Measurements from ENCODE around the gene COPE. TPM values are rescaled to one million over a fixed set of nuclear protein-coding genes. Genes with fewer than 3 reads are reported as not detected.

Gene COPE
- total RNA-seq, 2 experiments from 2014 or later = 217 to 220 TPM

DNA sequence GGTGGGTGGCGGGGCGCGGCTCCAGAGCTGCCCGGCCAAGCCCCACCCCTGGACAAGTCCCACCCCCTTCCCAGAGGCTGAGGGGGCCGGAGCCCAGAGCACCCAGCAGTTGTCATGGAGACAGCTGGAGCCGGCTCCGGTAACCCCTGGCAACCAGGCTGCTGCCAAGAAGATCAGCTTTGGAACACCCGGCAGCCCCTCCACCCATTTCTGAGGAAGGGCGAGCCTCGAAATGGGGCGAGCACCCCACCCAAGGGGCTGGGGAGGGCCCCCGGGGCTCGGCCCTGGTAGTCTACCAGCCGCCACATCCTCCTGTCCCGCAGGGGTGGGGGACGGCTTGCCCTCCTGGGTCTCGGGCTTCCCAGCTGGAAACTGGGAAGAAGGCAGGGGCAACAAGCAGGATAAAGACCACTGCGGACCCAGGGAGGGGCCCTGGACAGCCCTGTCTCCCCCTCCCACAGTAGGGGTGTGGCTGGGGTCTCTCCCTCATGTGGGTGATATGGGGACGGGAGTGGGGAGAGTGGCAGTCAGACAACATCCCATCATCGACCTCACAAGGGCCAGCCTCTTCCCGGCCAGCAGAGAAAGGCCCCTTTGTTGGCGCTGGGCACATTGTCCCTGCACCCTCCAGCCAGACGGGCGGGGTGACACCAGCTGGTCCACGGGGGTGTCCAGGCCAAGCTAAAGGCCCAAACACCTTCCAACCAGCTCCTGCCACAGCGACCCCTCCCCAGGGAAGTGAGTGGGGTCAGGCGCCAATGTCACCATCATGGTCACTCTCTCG, 24.7 kb downstream of the COPE start:
- Mint-ChIP-seq H3K36me3 (no peaks in the 10 kb centered on the region), H3K9me3 (no peaks in the 10 kb centered on the region), H3K27me3 (peaks cover 23% of the 10 kb centered on the region), H3K27ac (no peak overlapping the region), H3K4me3 (no peak overlapping the region), H3K4me1 (ENCODE audit: low read depth) (peaks cover 5% of the 10 kb centered on the region)
- intact Hi-C loops (cut with micrococcal nuclease) = no loop called here
- CTCF ChIA-PET = no interaction called here
- no peak for DNase-seq
- POLR2A ChIA-PET = no interaction called here

DNA sequence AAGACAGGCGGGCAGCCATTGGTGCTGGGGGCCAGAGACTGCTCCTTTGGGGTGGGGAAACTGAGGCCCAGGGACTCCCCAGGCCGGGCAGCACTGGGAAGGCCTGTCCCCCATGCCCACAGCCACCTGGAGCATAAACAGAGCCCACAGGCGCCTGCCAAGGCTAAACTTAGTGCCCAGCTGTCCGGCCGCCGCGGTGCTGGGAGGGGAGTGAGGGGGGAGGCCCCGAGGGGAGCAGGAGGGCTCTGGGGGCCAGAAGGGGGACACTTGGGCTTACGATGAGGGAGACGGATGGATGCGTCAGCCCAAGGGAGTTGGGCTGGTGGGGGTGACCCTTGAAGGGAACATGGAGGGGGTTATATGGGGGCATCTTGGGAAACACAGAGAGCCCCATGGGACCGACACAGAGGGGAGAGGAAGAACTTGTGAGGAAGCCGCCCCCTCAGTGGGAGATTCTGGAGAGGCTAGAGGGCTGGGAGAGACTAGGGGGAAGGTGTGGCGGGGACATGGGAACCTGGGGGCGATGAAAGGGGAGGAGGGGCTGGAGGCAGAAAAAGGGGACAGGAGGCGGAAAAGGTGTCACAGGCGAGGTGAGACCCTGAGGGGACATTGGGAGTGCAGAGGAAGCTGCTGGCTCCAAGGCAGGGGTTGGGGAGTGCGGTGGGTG, 25.5 kb downstream of the COPE start:
- POLR2A ChIA-PET = no interaction called here
- Mint-ChIP-seq H3K27me3 (peaks cover 23% of the 10 kb centered on the region), H3K9me3 (no peaks in the 10 kb centered on the region), H3K4me3 (no peak overlapping the region), H3K4me1 (ENCODE audit: low read depth) (peaks cover 5% of the 10 kb centered on the region), H3K36me3 (no peaks in the 10 kb centered on the region), H3K27ac (no peak overlapping the region)
- intact Hi-C loops (cut with micrococcal nuclease) = no loop called here
- CTCF ChIA-PET = no interaction called here
- no peak for DNase-seq

DNA sequence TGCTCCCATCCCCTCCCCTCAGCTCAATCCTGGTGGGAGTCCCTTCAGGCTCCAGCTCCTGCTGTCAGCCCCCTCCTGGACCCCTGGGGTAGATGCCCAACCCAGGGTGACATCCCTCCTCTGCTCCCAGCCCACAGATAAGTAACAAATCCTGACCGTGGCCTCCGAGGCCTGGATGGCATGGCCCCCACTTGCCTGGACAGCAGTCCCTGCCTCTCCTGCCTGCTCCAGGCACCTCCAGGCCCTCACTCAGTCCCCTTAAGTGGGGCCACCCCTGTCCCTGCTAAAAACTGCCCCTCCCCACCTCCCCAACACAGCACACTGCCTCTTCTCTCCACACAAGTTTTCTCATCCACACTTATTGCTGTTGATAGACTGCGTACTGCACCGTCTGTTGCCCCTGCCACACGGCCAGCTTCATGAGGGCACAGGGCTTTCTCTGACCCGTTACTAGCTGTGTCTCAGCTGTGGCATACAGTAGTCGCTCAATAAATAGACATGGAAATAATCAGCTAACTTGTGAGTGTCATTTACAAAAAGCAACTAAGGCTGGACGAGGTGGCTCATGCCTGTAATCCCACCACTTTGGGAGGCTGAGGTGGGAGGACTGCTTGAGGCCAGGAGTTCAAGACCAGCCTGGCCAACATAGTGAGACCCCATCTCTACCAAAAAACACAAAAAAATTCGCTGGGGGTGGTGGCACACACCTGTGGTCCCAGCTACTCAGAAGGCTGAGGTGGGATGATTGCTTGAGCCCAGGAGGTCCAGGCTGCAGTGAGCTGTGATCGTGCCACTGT, 29.0 kb downstream of the COPE start:
- Mint-ChIP-seq H3K4me1 (ENCODE audit: low read depth) (no peaks in the 10 kb centered on the region), H3K9me3 (no peaks in the 10 kb centered on the region), H3K27ac (no peak overlapping the region), H3K4me3 (no peak overlapping the region), H3K27me3 (peaks cover 9% of the 10 kb centered on the region), H3K36me3 (no peaks in the 10 kb centered on the region)
- ChIA-PET CTCF (no interaction called here), POLR2A (no interaction called here)
- no peak for DNase-seq
- intact Hi-C loops (cut with micrococcal nuclease) = no loop called here

- H3K36me3 Mint-ChIP-seq = no peaks in the 10 kb centered on the region
- H3K9me3 Mint-ChIP-seq = no peaks in the 10 kb centered on the region
- no peak overlapping the region for H3K4me3 Mint-ChIP-seq
- no peaks in the 10 kb centered on the region for H3K27me3 Mint-ChIP-seq
- no peak overlapping the region for H3K27ac Mint-ChIP-seq
- CTCF ChIA-PET = no interaction called here
- no peak for DNase-seq
- POLR2A ChIA-PET = no interaction called here
- intact Hi-C loops (cut with micrococcal nuclease) = no loop called here
- no peaks in the 10 kb centered on the region for H3K4me1 Mint-ChIP-seq (ENCODE audit: low read depth)
Observed at GRCh38 chr19:18886972-18887371, 32.2 kb downstream of the COPE start.

GRCh38 chr19:18883526-18884304, 35.5 kb downstream of the COPE start:
- POLR2A ChIA-PET = no interaction called here

DNA sequence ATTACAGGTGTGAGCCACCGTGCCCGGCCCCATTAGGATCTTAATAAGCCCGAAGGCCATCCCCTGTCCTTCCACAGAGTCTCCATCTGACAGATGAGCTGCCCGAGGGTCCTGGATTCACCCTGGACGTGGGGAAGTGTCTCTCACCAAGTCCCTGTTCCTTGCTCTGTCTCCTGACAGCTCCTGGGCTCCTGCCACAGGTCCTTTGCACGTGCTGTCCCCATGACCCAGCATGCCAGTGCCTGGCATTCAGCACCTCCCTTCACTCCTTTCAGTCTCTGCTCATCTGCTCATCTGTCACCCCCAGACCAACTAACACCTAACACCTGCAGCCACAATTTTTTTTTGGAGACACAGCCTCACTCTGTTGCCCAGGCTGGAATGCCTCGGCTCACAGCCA, 37.7 kb downstream of the COPE start:
- H3K36me3 Mint-ChIP-seq = no peaks in the 10 kb centered on the region
- no peaks in the 10 kb centered on the region for H3K27me3 Mint-ChIP-seq
- H3K4me3 Mint-ChIP-seq = no peak overlapping the region
- no peak overlapping the region for H3K27ac Mint-ChIP-seq
- intact Hi-C loops (cut with micrococcal nuclease) = no loop called here
- H3K4me1 Mint-ChIP-seq (ENCODE audit: low read depth) = no peaks in the 10 kb centered on the region
- peaks cover 3% of the 10 kb centered on the region for H3K9me3 Mint-ChIP-seq
- DNase-seq = no peak
- ChIA-PET CTCF (interaction anchor here (0.9 kb wide), 1 partner anchor 15 kb away, joined by 3 read pairs; no protein-coding TSS in a partner anchor), POLR2A (no interaction called here)

More at GRCh38 chr19:18883526-18884304, 35.5 kb downstream of the COPE start:
- CTCF ChIA-PET = interaction anchor here (1.1 kb wide), 1 partner anchor 17 kb away, joined by 4 read pairs; no protein-coding TSS in a partner anchor
- no peaks in the 10 kb centered on the region for H3K27me3 Mint-ChIP-seq
- H3K4me1 Mint-ChIP-seq (ENCODE audit: low read depth) = no peaks in the 10 kb centered on the region
- H3K36me3 Mint-ChIP-seq = no peaks in the 10 kb centered on the region
- intact Hi-C loops (cut with micrococcal nuclease) = no loop called here
- no peak overlapping the region for H3K4me3 Mint-ChIP-seq
- no peak for DNase-seq
- H3K9me3 Mint-ChIP-seq = no peaks in the 10 kb centered on the region
- H3K27ac Mint-ChIP-seq = no peak overlapping the region

DNA sequence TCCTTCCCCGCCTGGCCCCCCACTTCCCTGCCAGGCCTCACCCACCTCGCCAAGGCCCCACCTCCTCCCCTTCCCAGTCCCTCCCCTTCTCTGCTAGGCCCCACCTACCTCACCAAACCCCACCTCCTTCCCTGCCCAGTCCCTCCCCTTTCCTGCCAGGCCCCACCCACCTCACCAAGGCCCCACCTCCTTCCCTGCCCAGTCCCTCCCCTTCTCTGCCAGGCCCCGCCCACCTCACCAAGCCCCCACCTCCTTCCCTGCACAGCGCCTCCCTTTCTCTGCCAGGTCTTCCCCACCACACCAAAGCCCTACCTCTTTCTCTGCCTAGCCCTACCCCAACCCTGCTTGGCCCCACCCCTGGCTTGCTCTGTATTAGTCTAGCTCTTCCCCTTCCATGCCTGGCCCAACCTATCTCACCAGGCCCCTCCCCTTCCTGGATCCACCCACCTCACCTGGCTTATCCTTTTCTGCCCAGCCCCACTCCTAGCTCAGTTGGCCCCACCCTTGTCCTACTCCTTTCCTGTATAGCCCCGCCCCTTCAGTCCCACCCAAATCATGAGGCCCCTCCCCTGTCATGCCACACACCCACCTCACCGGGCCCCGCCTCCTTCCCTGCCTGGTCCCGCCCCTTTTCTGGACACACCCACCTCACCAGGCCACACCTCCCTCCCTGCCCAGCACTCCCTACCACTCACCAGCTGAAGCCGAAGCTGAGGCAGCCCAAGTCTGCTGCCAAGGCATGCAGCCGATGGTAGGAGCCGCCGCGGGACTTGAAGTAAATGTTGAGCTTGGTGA, 39.4 kb downstream of the COPE start:
- ChIA-PET CTCF (interaction anchor here (1.2 kb wide), 1 partner anchor 33 kb away, joined by 4 read pairs; no protein-coding TSS in a partner anchor), POLR2A (no interaction called here)
- no peaks in the 10 kb centered on the region for H3K4me1 Mint-ChIP-seq (ENCODE audit: low read depth)
- no peak overlapping the region for H3K27ac Mint-ChIP-seq
- H3K9me3 Mint-ChIP-seq = peaks cover 3% of the 10 kb centered on the region
- H3K27me3 Mint-ChIP-seq = no peaks in the 10 kb centered on the region
- intact Hi-C loops (cut with micrococcal nuclease) = no loop called here
- no peaks in the 10 kb centered on the region for H3K36me3 Mint-ChIP-seq
- no peak overlapping the region for H3K4me3 Mint-ChIP-seq
- peak; percentile 41 for DNase-seq

GRCh38 chr19:18878858-18879578, 40.2 kb downstream of the COPE start:
- no peak for DNase-seq
- H3K9me3 Mint-ChIP-seq = peaks cover 3% of the 10 kb centered on the region
- POLR2A ChIA-PET = no interaction called here
- no peaks in the 10 kb centered on the region for H3K4me1 Mint-ChIP-seq (ENCODE audit: low read depth)
- CTCF ChIA-PET = no interaction called here
- H3K27ac Mint-ChIP-seq = no peak overlapping the region
- no peaks in the 10 kb centered on the region for H3K36me3 Mint-ChIP-seq
- intact Hi-C loops (cut with micrococcal nuclease) = no loop called here
- no peaks in the 10 kb centered on the region for H3K27me3 Mint-ChIP-seq
- no peak overlapping the region for H3K4me3 Mint-ChIP-seq

DNA sequence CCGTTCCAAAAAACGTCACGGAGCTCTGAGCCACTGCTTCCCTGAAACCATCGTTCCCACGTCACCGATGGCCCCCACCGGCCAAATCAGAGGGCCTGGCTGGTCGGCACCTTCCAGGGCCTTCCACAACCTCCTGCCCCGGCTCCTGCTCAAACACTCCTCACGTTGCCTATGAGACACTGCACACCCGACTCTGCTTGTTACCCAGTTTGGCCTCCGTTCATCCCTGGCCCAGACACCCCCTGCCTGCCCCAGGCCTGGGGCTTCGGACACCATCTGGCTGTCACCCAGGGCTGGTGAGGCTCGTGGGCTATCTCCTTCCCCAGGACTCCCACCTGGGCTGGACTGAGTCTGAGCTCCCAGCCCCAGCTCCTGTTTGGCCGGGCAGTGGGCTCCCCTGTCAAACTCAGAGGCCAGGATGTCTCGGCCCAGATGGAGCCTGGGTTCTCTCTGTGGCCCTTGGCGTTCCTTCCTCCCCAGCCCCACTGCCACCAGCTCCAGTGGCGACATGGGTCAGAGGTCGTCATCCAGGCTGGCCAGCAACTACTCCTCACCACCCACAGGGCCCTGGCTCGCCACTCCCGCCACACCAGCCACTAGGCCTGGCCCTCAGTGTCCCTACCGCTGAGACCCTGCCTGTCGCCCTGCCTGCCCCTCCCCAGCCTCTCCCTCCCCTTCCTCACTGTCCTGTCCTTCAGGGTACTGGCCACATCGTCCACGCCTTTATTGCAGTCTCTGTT, 41.0 kb downstream of the COPE start:
- intact Hi-C loops (cut with micrococcal nuclease) = no loop called here
- H3K4me3 Mint-ChIP-seq = no peak overlapping the region
- H3K36me3 Mint-ChIP-seq = no peaks in the 10 kb centered on the region
- ChIA-PET POLR2A (no interaction called here), CTCF (no interaction called here)
- no peak for DNase-seq
- H3K4me1 Mint-ChIP-seq (ENCODE audit: low read depth) = no peaks in the 10 kb centered on the region
- H3K27me3 Mint-ChIP-seq = no peaks in the 10 kb centered on the region
- peaks cover 3% of the 10 kb centered on the region for H3K9me3 Mint-ChIP-seq
- H3K27ac Mint-ChIP-seq = no peak overlapping the region

DNA sequence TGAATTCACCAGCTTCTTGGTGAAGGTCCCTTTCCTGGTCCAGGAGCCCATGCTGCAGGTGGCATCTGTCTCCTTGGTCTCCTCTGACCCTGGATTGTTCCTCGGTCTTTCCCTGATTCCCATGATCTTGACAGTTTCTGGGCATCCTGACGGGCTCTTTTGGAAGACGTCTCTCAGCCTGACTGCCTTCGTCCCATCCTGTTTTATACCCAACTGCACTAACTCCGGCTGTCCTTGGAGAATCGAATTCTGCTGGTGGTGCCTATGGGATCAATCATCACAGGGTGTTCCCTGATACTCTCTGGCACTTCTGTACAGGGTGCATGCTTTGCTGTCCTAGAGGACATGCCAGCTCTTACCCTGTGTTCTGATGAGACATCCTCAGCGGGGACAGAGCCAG, 42.3 kb downstream of the COPE start:
- no peak for DNase-seq
- H3K4me3 Mint-ChIP-seq = no peak overlapping the region
- H3K4me1 Mint-ChIP-seq (ENCODE audit: low read depth) = no peaks in the 10 kb centered on the region
- H3K27ac Mint-ChIP-seq = no peak overlapping the region
- peaks cover 3% of the 10 kb centered on the region for H3K9me3 Mint-ChIP-seq
- CTCF ChIA-PET = interaction anchor here (1.9 to 3.4 kb wide), 2 partner anchors 10 to 30 kb away, joined by 6 to 9 read pairs; no protein-coding TSS in a partner anchor
- no peaks in the 10 kb centered on the region for H3K27me3 Mint-ChIP-seq
- no peaks in the 10 kb centered on the region for H3K36me3 Mint-ChIP-seq
- intact Hi-C loops (cut with micrococcal nuclease) = no loop called here
- POLR2A ChIA-PET = no interaction called here

All from activated CD4-positive, alpha-beta memory T cell treated with anti-CD3 and anti-CD28 coated beads for 36 hours (primary cell).